GM19351 (cell line): ENCODE results near the gene DEDD2.

Source experiments
- ATAC-seq: cut with Tn5 transposase; IDR thresholded peaks from one replicate; pipeline ENCODE4 v1.9.1; 2021; ENCODE audit warnings: mild to moderate bottlenecking, moderate library complexity; ENCODE audit not compliant: unreplicated experiment

The DEDD2 gene

DNA sequence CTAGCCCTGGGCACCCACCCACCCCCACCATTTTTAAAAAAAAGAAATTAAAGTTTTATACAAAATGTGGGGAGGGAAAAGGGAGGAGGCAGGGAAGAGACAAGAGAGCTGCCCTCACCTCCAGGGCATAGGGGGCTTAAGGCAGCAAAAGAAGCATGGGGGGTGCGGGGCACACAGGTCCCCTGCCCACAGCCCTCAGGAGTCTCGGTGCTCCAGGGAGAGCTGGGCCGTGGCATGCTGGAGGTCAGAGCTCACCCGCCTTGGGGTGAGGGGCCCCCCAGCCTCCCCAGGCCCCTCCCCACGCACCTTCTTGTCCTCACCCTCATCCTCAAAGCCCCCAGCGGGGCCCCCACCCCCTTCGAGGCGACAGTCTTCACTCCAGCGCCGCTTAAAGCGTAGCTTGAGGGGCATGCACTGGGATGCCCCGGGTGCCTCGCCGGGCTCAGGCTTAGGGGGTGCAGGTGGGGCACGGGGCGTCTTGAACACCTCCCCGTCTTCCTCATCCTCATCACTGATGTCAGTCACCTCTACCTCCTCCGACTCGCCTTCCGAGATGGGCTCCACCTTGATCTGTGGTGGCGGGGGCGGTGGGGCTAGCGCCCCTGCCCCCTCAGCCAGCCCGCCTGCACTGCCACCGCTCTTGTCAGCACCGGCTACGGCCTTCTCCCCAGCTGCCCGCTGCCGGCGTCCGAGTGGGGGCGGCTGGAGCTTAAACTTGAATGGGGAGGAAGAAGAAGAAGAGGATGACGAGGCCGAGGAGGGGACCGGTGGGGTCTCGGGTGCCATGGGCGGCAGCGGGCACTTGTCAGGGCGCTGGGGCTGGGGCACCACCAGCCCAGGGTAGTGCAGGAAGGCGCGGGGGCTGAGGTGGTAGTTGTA, 31.0 kb upstream of the DEDD2 start:
- ATAC-seq = no peak

DNA sequence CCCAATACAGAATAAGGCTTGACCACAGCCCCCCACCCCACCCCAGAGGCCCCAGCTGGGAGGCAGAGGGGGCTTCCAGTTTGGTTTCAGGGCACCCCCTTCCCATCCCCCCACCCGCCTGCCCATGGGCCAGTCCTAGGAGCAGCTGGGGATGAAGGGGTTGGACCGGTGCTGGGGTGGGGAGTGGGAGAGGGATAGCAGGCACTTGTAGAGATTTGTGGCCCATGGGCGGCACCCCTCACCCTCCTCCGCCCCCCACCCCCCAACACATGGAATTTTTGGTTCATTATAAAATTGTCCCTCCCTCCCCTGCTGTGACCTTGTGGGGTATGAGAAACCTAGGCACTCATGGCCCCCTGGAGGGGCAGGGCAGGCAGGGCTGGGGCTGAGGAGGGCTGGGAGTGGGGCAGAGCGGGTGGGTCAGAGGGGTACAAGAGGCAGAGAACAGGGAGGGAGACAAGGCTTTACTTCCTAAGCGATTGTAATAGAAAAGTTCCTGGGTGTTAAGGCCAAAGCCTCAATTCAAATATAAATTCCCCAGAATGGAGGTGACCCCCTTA, 30.2 kb upstream of the DEDD2 start:
- ATAC-seq = no peak

DNA sequence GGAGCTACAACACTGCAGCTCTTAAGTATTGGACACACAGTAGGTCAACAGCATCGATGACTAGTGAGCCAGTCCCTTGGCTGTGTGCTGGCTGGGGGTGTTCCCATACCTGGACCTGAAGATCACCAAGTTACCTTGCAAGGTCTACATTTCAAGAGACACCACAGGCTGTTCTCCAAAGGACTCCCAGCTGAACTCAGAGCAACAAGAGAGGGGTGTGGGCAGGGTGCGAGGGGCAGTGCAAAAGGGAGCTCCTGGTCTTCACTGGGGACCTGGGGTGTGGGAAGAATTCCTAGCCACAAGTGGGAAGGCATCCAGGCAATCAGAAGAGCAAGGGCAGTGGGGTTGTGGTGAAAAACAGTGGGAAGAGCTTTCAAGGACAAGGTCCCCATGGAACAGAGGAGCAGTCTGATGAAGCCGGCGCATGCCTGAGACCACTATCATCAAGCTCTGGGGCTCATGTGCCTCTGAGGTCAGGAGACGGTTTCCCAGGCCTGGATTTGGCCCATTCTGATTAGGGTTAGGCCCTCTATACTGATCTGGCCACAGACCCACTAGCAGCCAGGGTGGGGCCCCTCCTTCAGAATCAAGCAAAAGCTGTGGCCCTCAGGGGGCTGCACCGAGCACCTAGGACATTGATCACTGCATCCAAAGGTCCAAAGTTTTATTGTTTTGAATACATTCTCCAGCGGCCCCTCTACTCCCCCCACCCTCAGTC, 29.6 kb upstream of the DEDD2 start:
- no peak for ATAC-seq

DNA sequence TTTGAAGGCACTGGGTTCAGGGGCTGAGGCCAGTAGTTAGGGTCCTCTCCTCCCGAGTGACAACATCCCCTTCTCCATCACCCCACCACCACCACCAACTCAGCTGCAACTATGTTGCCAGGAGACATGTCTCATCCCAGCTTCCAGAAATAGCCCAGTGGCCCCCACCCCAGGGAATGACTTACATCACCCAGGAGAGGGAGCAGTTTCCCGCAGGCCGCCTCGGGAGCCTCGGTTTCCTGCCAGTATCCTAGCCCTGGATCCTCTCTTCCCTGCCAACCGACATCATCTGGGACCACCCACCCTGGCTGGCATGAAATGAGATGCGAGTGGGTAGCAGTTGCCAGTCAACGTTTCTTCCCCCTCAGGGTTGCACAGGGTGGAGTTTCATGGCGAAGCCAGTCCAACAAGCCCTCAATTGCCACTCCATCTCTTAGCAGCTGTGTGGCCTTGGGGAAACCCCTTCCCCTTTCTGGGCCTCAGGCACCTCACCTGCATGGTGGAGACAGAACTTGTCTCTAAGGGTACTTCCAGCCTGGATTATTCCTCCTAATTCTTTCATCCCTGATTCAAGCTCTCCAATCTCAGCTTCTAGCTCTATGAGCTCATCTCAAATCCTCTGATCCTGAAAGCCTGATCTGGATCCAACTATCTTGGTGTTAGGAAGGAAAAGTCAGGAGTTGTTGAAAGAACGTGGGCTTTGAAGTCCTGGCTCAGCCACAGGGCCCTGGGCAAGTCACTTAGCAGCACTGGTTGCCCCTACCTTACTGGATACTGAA, 28.9 kb upstream of the DEDD2 start:
- ATAC-seq = no peak

DNA sequence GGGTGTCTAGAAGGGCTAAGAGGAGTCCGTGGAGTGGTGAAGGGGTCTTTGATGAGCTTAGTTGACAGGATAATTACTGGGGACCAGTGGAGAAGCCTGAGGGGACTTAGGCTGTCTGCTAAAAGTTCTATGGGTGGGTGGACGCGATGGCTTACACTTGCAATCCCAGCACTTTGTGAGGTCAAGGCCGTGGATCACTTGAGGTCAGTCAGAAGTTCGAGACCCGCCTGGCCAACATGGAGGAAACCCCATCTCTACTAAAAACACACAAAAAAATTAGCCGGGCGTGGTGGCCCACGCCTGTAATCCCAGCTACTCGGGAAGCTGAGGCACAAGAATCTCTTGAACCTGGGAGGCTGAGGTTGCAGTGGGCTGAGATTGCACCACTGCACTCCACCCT, 27.8 kb upstream of the DEDD2 start:
- ATAC-seq = no peak

DNA sequence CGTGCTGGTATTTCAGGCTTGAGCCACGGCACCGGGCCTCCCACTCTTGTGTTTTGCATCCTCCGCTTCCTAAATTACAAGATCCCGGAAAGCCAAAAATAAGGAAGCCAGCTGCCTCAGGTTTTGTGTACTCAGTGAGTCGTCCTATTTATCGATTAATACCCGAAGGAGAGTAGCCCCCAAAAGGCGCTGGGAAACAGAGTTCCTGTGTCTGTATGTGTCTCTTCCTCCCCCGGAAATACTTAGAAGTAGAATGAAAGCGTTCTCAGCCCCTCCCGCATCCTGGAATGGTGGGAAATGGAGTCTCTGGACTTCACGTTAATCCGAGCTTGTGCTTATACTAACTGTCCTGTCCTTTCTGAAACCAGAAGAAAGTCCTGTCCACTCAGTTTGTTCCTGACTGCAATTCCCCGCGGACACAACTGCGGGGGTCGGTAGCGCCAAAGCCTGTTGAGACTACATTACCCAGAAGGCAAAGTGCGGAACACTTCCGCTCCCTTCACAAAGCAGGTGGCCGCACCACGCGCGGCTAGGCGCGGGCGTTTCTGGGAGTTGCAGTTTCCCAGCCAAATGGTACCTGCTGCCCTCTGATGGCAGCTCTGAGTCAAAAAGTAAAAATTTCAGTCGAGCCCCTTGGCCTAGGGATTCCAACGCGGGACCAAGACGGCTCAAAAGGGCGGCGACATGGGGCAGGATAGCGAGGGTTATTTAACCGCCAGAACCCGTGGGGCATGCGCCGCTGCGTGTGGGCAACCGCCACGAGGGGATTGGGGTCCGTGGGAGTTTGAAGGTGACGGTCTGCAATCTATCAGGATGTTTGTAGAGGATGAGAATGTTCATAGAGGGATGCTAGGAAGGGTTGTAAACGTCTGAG, 27.1 kb upstream of the DEDD2 start:
- ATAC-seq = peak; percentile 34

DNA sequence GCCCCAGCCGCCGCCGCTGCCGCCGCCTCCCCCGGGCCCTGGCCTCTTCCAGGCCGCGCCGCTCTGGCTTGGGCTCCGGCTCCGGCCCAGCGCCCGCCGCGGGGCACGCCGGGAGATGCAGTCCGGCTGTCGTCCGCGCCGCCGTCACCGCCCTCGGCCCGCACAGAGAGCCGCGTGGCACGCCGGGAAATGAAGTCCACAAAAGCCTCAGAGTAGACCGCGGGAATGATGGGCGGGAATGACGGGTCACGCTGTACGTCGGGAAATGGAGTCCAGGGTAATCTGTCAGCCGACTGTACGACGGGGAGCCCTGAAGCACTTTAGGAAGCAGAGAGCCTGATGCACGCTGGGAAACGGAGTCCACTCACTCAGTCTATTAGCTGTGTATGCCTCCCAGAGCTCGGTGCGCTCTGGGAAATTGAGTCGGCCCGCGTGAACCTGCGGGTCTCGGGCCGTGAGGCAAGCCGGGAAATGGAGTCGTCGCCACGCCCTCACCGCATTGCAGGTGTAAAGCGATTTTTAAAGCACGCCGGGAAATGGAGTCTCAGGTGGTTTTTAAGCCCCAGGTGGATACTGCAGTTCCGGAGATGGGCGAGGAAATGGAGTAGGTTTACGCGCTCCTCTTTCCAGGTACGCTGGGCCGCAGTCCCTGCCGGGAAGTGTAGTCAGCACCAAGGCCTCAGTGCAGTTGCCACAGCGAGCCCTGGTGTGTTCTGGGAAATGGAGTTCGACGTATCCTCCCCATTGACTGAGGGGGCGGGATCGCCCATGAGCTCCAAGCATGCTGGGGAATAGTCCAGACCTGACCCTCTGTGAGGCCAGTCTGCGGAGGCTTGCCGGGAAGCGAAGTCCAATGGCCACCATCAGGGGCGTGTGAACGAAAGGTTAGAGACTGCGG, 25.3 kb upstream of the DEDD2 start, which contains the start of gene GSK3A:
TSS of gene GSK3A (minus strand) at position 91 of the 898 bp plus-strand sequence. CDS start 137 bp downstream, outside the sequence.
- ATAC-seq = peak; percentile 59

DNA sequence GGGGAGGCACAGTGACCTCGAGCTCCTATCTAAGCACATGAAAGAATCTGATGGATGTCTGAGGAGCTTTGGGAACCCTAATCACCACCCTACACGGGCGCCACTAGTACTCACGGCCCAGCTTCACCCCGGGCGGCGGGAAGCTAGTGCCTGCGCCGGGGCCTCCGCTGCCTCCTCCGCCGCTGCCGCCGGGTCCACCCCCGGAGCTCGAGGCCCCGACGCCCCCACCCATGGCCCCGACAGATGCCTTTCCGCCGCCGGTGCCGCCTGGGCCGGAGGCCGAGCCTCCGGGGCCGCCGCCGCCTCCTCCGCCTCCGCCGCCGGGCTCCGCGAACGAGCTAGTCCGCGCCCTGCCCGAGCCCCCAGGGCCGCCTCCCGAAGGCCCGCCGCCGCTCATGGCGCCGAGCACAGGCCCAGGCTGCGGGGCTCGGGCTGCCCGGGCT, 24.6 kb upstream of the DEDD2 start:
- no peak for ATAC-seq

DNA sequence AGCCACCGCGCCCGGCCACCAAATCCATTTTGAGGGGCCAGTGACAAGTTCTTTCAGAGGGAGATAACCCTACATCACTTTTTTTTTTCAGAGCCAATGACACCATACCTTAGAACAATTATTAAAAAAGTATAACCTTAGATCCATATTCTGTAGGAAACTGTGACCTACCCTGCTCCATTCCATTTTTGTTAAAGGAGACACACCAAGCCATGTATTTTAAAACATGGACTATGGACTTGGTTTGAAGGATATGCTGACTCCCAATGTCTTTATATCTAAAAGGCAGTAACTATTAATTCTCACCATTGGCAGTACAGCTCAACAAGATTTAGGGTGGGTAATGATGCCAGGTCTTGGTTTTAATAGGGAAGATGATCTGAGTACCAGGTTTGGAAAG, 23.8 kb upstream of the DEDD2 start:
- no peak for ATAC-seq

DNA sequence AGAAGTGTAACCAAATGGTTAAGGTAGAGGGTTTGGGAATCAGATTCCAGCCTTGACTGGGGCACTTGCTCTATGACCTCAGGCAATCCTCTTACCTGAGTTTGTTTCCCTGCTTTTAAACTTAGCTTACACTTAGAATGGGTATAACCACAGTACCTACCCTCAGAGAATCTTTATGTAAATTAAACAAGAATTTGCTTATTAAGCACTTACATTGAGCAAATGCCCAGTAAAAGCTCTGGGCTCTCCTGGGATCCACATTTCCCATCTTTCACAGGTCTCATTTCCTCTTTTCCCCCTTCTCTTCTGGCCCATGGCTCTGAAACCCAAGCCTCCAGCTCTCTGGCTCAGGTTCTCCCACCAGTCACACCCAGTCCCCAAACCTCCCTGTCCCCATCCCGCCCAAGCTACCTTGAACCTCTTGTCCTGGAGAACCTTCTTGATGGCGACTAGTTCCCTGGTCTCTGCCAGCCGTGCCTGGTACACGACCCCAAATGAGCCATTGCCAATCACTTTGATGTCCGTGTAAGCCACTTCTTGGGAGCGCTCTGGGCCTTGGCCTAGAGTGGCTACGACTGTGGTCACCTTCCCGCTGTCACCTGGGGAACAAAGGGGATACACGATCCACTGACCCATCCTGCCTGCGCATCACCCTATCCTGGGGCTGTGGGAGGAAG, 22.2 kb upstream of the DEDD2 start:
- ATAC-seq = no peak

DNA sequence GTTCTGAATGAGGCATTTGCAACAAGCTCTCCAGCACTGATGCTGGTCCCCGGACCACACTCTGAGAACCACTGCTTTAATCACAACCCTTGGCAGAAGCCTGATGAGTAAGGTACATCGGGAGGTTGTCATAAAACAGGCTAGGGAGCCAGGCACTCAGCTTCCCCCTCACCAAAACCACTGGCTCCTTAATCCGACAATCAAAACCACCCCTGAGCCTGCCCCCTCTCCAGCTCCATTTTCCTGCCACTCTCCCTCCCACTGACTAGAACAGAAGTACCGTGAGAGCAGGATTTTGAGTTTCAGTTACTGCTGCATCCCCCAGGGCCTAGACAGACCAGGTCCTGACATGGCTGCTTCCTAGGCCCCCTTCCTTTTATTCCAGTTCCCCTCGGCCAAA, 17.7 kb upstream of the DEDD2 start:
- ATAC-seq = no peak

DNA sequence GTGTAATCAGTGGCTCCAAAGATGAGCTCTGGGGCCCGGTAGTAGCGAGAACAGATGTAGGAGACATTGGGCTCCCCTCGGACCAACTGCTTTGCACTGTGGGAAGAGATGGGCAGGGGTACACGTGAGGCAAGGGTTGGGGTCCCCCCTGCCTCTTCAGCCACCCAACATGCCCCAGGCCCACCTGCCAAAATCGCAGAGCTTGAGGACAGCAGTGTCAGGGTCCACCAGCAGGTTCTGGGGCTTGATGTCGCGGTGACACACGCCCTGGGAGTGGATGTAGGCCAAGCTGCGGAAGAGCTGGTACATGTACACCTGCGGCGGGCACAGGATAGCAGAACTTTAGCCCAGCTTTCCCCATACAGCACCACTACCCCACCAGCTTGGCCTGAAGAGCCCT, 16.9 kb upstream of the DEDD2 start:
- no peak for ATAC-seq

DNA sequence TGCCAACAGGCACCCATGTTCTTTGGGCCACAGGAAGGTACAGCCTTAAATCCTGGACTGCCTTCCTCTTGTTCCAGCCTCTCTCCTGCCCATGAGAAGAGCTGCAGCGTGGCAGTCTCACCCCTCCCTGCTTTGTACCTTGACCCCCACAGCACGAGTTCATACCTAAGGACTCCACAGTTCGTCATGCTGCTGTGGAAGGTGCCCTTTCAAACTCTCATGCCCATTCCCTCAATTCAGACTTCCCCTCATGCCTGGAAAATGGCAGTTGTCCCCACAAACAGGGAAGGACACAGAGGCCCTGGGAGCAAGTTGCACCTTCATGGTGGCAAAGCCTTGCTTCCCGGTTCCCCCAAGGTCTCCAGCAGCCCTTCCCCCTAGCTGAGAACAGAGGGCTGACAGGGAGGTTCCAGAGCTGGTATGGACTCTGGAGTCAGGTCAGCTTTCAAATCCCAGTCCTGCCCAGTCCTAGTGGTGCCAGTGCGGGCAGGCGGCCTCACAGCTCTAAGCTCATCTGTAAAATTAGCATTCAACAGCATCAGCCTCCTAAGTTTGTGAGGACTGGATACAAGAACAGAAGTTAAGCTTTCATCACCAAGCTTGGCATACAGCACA, 16.3 kb upstream of the DEDD2 start:
- ATAC-seq = no peak

DNA sequence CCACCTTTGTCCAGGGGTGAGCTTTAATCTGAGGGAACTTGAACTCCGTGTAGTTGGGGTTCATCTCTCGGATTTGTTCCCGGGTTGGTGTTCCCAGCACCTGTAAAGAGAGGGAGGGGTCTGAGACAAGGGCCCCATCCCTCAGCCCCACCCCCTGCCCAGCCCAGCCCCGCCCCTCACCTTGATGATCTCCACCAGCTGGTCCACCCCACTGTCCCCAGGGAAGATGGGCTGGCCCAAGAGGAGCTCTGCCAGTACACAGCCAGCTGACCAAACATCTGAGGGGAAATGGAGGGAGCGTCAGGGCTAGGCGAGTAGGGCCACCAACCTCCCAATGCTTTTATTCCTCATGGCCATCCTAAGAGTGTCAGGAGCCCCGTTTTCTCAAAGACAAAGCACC, 15.6 kb upstream of the DEDD2 start:
- no peak for ATAC-seq

DNA sequence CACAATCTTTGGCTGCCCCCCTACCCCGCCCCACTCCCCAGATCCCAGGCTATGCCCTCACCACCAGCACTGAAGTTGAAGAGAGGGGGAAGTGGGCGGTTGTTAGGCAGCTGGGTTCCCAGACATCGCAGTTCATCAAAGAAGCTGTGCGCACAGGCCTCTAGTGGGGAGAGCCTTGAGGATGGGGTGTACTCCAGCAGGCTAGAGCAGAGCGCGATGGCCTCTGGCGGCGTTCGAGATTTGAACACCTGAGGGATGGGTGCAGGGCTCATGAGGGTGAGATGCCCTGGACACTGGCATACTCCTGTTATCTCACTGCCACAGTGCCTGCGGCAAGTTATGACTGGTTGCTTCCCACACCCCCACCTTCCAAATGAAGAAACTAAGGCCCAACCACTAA, 15.0 kb upstream of the DEDD2 start:
- no peak for ATAC-seq

DNA sequence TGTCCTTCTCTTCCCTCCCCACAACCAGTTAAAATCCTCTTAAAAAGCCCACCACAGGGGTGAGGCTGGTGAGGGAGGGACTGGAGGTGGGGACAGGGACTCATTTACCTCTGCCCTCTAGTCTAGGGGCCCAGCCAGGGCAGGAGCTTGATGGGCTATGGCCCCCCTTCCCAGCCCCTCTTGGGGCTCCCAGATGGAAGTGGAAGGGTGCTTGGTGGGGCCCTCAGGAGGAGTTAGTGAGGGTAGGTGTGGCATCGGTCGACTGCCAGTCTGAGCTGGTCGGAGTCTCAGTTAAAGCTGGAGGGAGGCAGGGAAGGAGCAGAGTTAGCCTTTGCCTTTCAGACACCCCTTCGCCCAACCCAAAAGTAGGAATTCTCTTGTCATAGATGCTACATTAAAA, 13.1 kb upstream of the DEDD2 start:
- no peak for ATAC-seq

DNA sequence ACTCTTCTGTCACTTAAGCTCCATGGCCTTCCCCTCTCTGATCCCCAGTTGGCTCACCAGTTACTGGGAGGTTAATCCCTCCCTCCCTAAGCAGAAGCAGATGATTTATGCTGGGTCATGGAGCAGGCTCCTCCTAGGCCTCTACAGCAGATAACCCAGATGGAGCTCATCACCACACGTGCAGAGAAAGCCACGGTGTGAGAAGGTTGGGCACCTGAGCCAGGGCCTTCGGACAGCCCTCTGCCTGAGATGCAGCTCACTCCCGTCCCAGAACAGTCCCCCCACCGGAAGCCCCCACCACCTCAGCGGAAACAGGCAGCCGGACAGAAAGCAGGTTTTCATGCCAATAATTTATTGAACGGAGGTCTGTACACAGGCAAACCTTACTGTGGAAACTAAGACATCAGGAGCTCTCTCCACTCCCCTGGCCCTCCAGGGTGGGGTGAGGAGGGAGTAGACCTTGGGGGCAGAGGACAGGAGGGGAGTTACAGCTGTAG, 12.4 kb upstream of the DEDD2 start:
- no peak for ATAC-seq

DNA sequence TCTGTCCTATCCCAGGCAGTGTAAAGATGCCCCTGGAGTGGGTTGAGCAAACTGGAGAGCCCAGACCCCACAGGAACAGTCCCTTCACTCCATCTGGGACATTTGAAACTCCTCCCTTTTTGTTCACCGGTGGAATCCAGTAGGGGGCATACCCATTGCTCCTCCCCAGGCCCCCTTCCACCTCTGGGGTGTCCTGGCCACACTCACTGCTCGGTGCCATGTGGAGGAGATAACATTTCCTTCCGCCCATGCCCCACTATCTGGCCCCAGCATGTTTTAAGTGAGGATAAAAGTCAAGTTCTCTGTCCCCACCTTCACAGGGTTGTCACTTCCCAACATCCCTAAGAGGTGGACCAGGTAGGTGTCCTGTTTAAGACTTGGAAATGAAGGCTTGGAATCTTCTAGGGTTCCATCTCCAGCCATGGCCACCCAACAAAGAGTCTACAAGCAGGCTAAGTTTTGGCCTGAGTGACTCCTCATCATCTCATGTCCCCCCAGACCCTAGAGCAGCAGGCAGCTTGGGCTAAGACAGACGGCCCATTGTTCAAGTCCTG, 11.9 kb upstream of the DEDD2 start:
- ATAC-seq = no peak
